IMR-90 (cell line): ENCODE measurements around the gene MTAP. TPM values are rescaled to one million over a fixed set of nuclear protein-coding genes. Genes with fewer than 3 reads are reported as not detected.

Experiments
- ATAC-seq: fragments of 200-7000 bp; cut with Tn5 transposase; 2 replicates; pipeline ENCODE4 v1.9.1; 2020; ENCODE audit warnings: low read depth, mild to moderate bottlenecking, moderate library complexity
- BruUV-seq: library from RNA; stranded (reverse); fragments of 400-500 nt; replicated peaks from 2 replicates; lab custom pipeline; 2021; lab: Mats Ljungman, UMichigan
- CTCF ChIA-PET: fragments of 300-600 bp; formaldehyde crosslinking; extraction: SDS; loops from one replicate; lab custom pipeline; 2021; ENCODE audit warnings: antibody characterized with exemption; lab: Yijun Ruan, JAX
- POLR2A ChIA-PET: fragments of 300-600 bp; sonication (Branson Sonifier 250); formaldehyde crosslinking; loops from one replicate; lab custom pipeline; 2022; ENCODE audit warnings: antibody characterized with exemption; ENCODE audit not compliant: unreplicated experiment; lab: Charles Lee
- DNase-seq: peaks from one replicate; pipeline ENCODE4 v3.0.0; 2013
- H2AFZ ChIP-seq: replicated peaks from 2 replicates; pipeline ENCODE3; 2013; ENCODE audit warnings: low read length, mild to moderate bottlenecking; ENCODE audit not compliant: poor library complexity
- H2AK5ac ChIP-seq: 2 replicates; pipeline ENCODE4 v1.6.1; 2013; ENCODE audit warnings: low read depth, low read length, inconsistent platforms
- H2AK9ac ChIP-seq: replicated peaks from 2 replicates; pipeline ENCODE3; 2013; ENCODE audit warnings: mild to moderate bottlenecking, low read depth, low read length, moderate library complexity; ENCODE audit not compliant: poor library complexity
- H2BK120ac ChIP-seq: 2 replicates; pipeline ENCODE4 v1.6.1; 2013; ENCODE audit warnings: low read depth, low read length, inconsistent platforms
- H2BK15ac ChIP-seq: 3 replicates; pipeline ENCODE4 v1.6.1; 2013; ENCODE audit warnings: low read depth, low read length, inconsistent platforms
- H2BK20ac ChIP-seq: 2 replicates; pipeline ENCODE4 v1.6.1; 2013; ENCODE audit warnings: low read depth, mild to moderate bottlenecking, inconsistent platforms, low read length, moderate library complexity
- H2BK5ac ChIP-seq: 2 replicates; pipeline ENCODE4 v1.6.1; 2013; ENCODE audit warnings: mild to moderate bottlenecking, low read depth, low read length, inconsistent platforms; ENCODE audit not compliant: poor library complexity, severe bottlenecking
- H3K14ac ChIP-seq: replicated peaks from 2 replicates; pipeline ENCODE4 v1.6.1; 2013; ENCODE audit warnings: low read depth, low read length, inconsistent platforms
- H3K18ac ChIP-seq: 2 replicates; pipeline ENCODE4 v1.6.1; 2013; ENCODE audit warnings: low read depth, low read length, control low read depth
- H3K23ac ChIP-seq: 2 replicates; pipeline ENCODE4 v1.6.1; 2013; ENCODE audit warnings: low read depth, low read length, inconsistent platforms
- H3K27ac ChIP-seq: 2 replicates; pipeline ENCODE4 v1.5.1; 2013; ENCODE audit warnings: mild to moderate bottlenecking, control low read depth, low read length; ENCODE audit not compliant: insufficient read depth
- H3K27me3 ChIP-seq: 2 replicates; pipeline ENCODE4 v1.6.1; 2013; ENCODE audit warnings: low read length; ENCODE audit not compliant: control insufficient read depth, insufficient read depth
- H3K36me3 ChIP-seq: 2 replicates; pipeline ENCODE4 v1.6.1; 2013; ENCODE audit warnings: low read length, mixed read lengths; ENCODE audit not compliant: control insufficient read depth, insufficient read depth
- H3K4ac ChIP-seq: 2 replicates; pipeline ENCODE4 v1.6.1; 2013; ENCODE audit warnings: low read depth, low read length, inconsistent platforms
- H3K4me1 ChIP-seq: 2 replicates; pipeline ENCODE4 v1.6.1; 2013; ENCODE audit warnings: low read length, mixed read lengths; ENCODE audit not compliant: control insufficient read depth, insufficient read depth
- H3K4me2 ChIP-seq: 2 replicates; pipeline ENCODE4 v1.6.1; 2013; ENCODE audit warnings: low read depth, mild to moderate bottlenecking, control low read depth, low read length, moderate library complexity
- H3K4me3 ChIP-seq: 2 replicates; pipeline ENCODE4 v1.5.1; 2013; ENCODE audit warnings: low read depth, mild to moderate bottlenecking, control low read depth, low read length, moderate library complexity; ENCODE audit not compliant: insufficient read depth
- H3K56ac ChIP-seq: 2 replicates; pipeline ENCODE4 v1.6.1; 2013; ENCODE audit warnings: low read length, inconsistent platforms; ENCODE audit not compliant: insufficient read depth; ENCODE audit errors: extremely low read depth
- H3K79me1 ChIP-seq, 2 experiments: 2 replicates each; pipeline ENCODE4 v1.6.1; 2013; ENCODE audit warnings: low read length in 2 of 2, inconsistent platforms in 1 of 2, low read depth in 1 of 2
- H3K9ac ChIP-seq: 2 replicates; pipeline ENCODE4 v1.6.1; 2013; ENCODE audit warnings: low read depth, low read length, control low read depth
- H3K9me1 ChIP-seq: 2 replicates; pipeline ENCODE4 v1.6.1; 2013; ENCODE audit warnings: low read length, inconsistent platforms; ENCODE audit not compliant: insufficient read depth
- H3K9me3 ChIP-seq: 2 replicates; pipeline ENCODE4 v1.6.1; 2013; ENCODE audit warnings: low read length; ENCODE audit not compliant: control insufficient read depth, insufficient read depth
- H4K20me1 ChIP-seq: 2 replicates; pipeline ENCODE4 v1.6.1; 2013; ENCODE audit warnings: low read length, inconsistent platforms; ENCODE audit not compliant: insufficient read depth
- H4K5ac ChIP-seq: 2 replicates; pipeline ENCODE4 v1.6.1; 2013; ENCODE audit warnings: mild to moderate bottlenecking, low read depth, low read length, control low read depth
- H4K8ac ChIP-seq, 2 experiments: 2 replicates each; pipeline ENCODE4 v1.6.1; 2013; ENCODE audit warnings: low read depth in 2 of 2, low read length in 2 of 2, control low read depth in 1 of 2, inconsistent platforms in 1 of 2
- H4K91ac ChIP-seq: 2 replicates; pipeline ENCODE4 v1.6.1; 2013; ENCODE audit warnings: low read depth, low read length, inconsistent platforms; ENCODE audit not compliant: insufficient read depth
- BHLHE40 ChIP-seq: fragments of 150-350 bp; IDR thresholded peaks from 2 replicates; pipeline ENCODE4 v1.6.1; 2016; ENCODE audit warnings: mild to moderate bottlenecking, low read depth, low read length
- CEBPB ChIP-seq: IDR thresholded peaks from 2 replicates; pipeline ENCODE4 v1.6.1; 2012; ENCODE audit warnings: low read depth, low read length, improper control_type of control experiment
- CHD1 ChIP-seq: IDR thresholded peaks from 2 replicates; pipeline ENCODE4 v1.6.1; 2012; ENCODE audit warnings: low read depth, low read length, improper control_type of control experiment
- CTCF ChIP-seq: conservative IDR thresholded peaks from 2 replicates; pipeline ENCODE4 v1.5.1; 2012; ENCODE audit warnings: mild to moderate bottlenecking, low read depth, low read length, improper control_type of control experiment
- MAZ ChIP-seq: IDR thresholded peaks from 2 replicates; pipeline ENCODE4 v1.6.1; 2012; ENCODE audit warnings: low read depth, mild to moderate bottlenecking, low read length, improper control_type of control experiment, moderate library complexity, borderline replicate concordance
- MXI1 ChIP-seq: IDR thresholded peaks from 2 replicates; pipeline ENCODE4 v1.6.1; 2012; ENCODE audit warnings: low read depth, mild to moderate bottlenecking, low read length, moderate library complexity, borderline replicate concordance
- RAD21 ChIP-seq: IDR thresholded peaks from 2 replicates; pipeline ENCODE4 v1.6.1; 2012; ENCODE audit warnings: low read length, improper control_type of control experiment
- RFX5 ChIP-seq: IDR thresholded peaks from 2 replicates; pipeline ENCODE4 v1.8.0; 2012; ENCODE audit warnings: low read depth, mild to moderate bottlenecking, low read length, moderate library complexity
- WGBS, 2 experiments: methylation state at CpG; one replicate each; pipeline versions ENCODE4 v1.1.5 to v1.1.7; 2013; ENCODE audit warnings: missing lambda C conversion rate in 2 of 2; ENCODE audit not compliant: insufficient read length in 1 of 2; ENCODE audit errors: extremely low coverage in 2 of 2; 5-methylcytosine and 5-hydroxymethylcytosine counted together
- dilution Hi-C: fragments of 300-500 bp; cut with HindIII; formaldehyde crosslinking; loops from one replicate; pipeline ENCODE4 v1.14.3; 2018; ENCODE audit warnings: low sequenced_read_pairs; ENCODE audit not compliant: unreplicated experiment
- in situ Hi-C: fragments of 300-500 bp; cut with MboI; formaldehyde crosslinking; loops from 3 replicates; pipeline ENCODE4 v1.14.3; 2019; ENCODE audit warnings: low sequenced_read_pairs, inconsistent platforms, mixed read lengths
- intact Hi-C: fragments of 100-400 bp; cut with micrococcal nuclease; formaldehyde crosslinking; loops from 2 replicates; pipeline ENCODE4 v1.10.0; 2022
- polyA plus RNA-seq, 3 experiments: library from polyadenylated mRNA; depleted of rRNA; stranded (reverse); fragments of >200 nt; gene quantifications; 2 replicates each; pipeline ENCODE4 v1.2.3, GENCODE V29; 2012; ENCODE audit warnings: low replicate concordance in 1 of 3
- total RNA-seq: library from RNA; depleted of rRNA; stranded (reverse); fragments of >200 nt; gene quantifications from 2 replicates; pipeline ENCODE4 v1.2.3, GENCODE V29; 2012
- TF ChIP-seq, protein P1 (sequence below): fragments of 150-350 bp; IDR thresholded peaks from 2 replicates; pipeline ENCODE4 v1.6.1; 2016; ENCODE audit warnings: low read depth, mild to moderate bottlenecking, low read length, moderate library complexity, borderline replicate concordance

MTAP gene
- total and polyA plus RNA-seq, 2 of the 4 experiments (the other 2 are of a cell fraction): 15.7 to 50.9 TPM

DNA sequence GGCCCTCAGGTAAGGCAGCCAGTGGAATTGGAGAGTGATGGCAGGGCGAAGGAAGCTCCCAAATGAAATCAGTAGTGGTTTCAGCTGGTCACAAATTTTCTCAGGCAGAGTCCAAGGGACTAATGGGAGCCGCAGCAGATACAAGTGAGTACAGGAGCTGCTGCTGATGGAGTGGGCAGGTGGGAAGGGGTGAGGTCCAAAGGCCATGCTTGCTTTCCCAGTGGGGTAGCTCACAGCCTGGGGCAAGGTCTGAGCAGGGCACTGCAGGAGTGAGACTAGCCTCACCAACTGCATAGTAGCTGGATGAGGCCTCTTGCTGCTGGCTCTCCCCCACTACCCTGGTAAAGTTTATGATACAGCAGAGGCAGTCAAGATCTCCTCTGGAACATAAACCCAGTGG, 38.2 kb downstream of the MTAP start:
- no CpG with 5 or more reads among the region's 2 CpGs for WGBS, 2 experiments
- ATAC-seq: no peak
- H2AK9ac ChIP-seq: no peak overlapping the region
- H3K27me3 ChIP-seq: no peaks in the 10 kb centered on the region
- H3K9me3 ChIP-seq: no peaks in the 10 kb centered on the region
- no peak overlapping the region for H3K27ac ChIP-seq
- H2BK120ac ChIP-seq: no peak overlapping the region
- peaks cover 13% of the 10 kb centered on the region for H3K4me1 ChIP-seq
- H4K8ac ChIP-seq: no peak overlapping the region
- H3K9me1 ChIP-seq: peaks cover 3% of the 10 kb centered on the region; the same call in 1 of the 2 replicates
- H3K56ac ChIP-seq: no peak overlapping the region
- no peak overlapping the region for H3K4me2 ChIP-seq
- in situ Hi-C loops (no loop called here), dilution Hi-C loops (no loop called here), intact Hi-C loops (no loop called here)
- no peak overlapping the region for H3K23ac ChIP-seq
- no peak overlapping the region for H3K4ac ChIP-seq
- H3K36me3 ChIP-seq: peaks cover 19% of the 10 kb centered on the region
- H3K9ac ChIP-seq: no peak overlapping the region
- H3K18ac ChIP-seq: no peak overlapping the region
- no peak overlapping the region for H2AFZ ChIP-seq
- H2AK5ac ChIP-seq: no peak overlapping the region
- POLR2A ChIA-PET: no interaction called here
- DNase-seq: no peak
- 0 out of 2 replicates have a peak overlapping the region, but pooled peaks have one; percentile 26 for H3K14ac ChIP-seq
- no peak overlapping the region for H2BK15ac ChIP-seq
- no peak overlapping the region for H2BK20ac ChIP-seq
- H4K91ac ChIP-seq: no peak overlapping the region
- H3K4me3 ChIP-seq: no peak overlapping the region
- no peak overlapping the region for H2BK5ac ChIP-seq
- CTCF ChIA-PET: no interaction called here
- H3K79me1 ChIP-seq: peaks cover 20 to 32% of the 10 kb centered on the region in 2 experiments
- no peak overlapping the region for H4K5ac ChIP-seq
- TF ChIP-seq, protein P1, sequence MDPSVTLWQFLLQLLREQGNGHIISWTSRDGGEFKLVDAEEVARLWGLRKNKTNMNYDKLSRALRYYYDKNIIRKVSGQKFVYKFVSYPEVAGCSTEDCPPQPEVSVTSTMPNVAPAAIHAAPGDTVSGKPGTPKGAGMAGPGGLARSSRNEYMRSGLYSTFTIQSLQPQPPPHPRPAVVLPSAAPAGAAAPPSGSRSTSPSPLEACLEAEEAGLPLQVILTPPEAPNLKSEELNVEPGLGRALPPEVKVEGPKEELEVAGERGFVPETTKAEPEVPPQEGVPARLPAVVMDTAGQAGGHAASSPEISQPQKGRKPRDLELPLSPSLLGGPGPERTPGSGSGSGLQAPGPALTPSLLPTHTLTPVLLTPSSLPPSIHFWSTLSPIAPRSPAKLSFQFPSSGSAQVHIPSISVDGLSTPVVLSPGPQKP: no peak
- no peak for TF ChIP-seq CTCF
- no peak for TF ChIP-seq MXI1
- no peak for TF ChIP-seq RFX5
- no peak for TF ChIP-seq MAZ
- TF ChIP-seq CHD1: no peak
- TF ChIP-seq CEBPB: no peak
- no peak for TF ChIP-seq BHLHE40
- TF ChIP-seq RAD21: no peak
- no TSS peak for BruUV-seq
- no peaks in the 10 kb centered on the region for H4K20me1 ChIP-seq
